GM20431 (cell line): ENCODE measurements around the gene L3MBTL4.
"Not testable (repeated sequence)": the region's sequence is repeated elsewhere in the genome, so short reads cannot be mapped to it uniquely, and the experiment has no call there.

Experiments used
- in situ Hi-C: fragments of 300-500 bp; cut with MseI, MboI; formaldehyde crosslinking; loops from one replicate; pipeline ENCODE4 v1.15.0; 2020; ENCODE audit warnings: low sequenced_read_pairs; ENCODE audit not compliant: unreplicated experiment

Gene L3MBTL4

GRCh38 chr18:6207941-6208340 is 206.8 kb downstream of the L3MBTL4 start:
- in situ Hi-C loops: no loop called here

- in situ Hi-C loops: no loop called here
Observed at GRCh38 chr18:6207116-6207515, 207.6 kb downstream of the L3MBTL4 start.

GRCh38 chr18:6205706-6206105 is 209.0 kb downstream of the L3MBTL4 start:
- in situ Hi-C loops: no loop called here

- in situ Hi-C loops: no loop called here
Observed at GRCh38 chr18:6204476-6204875, 210.2 kb downstream of the L3MBTL4 start.

DNA sequence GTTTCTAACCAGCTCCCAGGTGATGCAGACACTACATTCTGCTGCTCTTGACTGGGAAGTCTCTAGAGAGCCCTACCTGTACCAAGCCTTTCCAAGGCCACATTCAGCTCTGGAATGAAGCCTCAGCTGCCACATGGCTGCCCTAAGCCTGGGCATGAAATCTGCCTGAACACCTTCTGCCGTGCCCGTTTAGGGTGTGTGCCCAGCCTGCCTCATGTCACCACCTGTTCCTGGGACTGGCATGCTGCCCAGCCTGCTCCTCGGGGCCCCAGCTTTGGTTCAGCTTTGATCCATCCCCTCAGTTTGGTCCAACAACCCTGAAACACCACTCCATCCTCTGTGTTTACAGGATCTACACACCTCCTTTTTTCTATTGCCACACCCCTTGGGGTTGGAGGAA is 210.9 kb downstream of the L3MBTL4 start:
- in situ Hi-C loops: no loop called here

- in situ Hi-C loops: no loop called here
Observed at GRCh38 chr18:6202861-6203260, 211.8 kb downstream of the L3MBTL4 start.

- in situ Hi-C loops: no loop called here
Observed at GRCh38 chr18:6200204-6200774, 214.4 kb downstream of the L3MBTL4 start.

DNA sequence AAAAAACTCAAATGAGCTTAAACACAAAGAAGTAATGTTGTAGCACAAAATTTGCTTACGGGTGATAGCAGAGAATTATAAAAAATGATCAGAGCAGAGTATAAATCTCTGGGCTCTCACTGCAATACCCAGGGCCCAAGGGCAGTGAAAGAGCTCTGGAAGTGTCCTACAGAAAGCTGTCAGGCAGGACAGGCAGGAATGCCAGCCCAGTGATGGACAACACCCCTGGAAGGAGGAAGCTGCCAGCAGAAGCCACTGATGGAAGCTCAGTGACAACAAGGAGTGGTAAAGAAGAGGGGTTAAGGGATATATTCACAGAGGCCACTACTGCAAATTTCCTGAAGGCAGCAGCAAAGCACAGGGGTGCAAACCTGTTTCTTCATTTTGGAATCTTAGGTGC is 214.9 kb downstream of the L3MBTL4 start:
- in situ Hi-C loops: no loop called here

DNA sequence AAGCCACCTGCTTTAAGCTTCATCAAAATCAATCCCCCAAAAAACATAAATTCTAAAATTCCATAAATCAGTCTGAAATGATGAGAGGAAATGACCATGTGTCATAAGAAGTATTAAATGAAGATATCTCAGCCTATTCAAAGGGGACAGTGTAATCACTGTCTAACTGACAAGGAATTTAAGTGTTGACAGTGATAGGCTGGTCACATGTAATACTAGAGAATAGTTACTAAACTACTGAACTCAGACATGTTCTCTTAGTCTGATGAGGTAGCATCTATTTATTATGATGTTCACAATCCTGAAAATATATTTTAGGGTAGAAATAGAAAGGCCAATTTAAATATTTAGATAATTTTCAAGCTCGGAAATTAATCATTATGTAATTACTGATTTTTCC is 216.1 kb downstream of the L3MBTL4 start:
- in situ Hi-C loops: no loop called here

- in situ Hi-C loops: no loop called here
Observed at GRCh38 chr18:6194640-6195039, 220.1 kb downstream of the L3MBTL4 start.

- in situ Hi-C loops: not testable (repeated sequence)
Observed at GRCh38 chr18:6185782-6186181, 228.9 kb downstream of the L3MBTL4 start.

DNA sequence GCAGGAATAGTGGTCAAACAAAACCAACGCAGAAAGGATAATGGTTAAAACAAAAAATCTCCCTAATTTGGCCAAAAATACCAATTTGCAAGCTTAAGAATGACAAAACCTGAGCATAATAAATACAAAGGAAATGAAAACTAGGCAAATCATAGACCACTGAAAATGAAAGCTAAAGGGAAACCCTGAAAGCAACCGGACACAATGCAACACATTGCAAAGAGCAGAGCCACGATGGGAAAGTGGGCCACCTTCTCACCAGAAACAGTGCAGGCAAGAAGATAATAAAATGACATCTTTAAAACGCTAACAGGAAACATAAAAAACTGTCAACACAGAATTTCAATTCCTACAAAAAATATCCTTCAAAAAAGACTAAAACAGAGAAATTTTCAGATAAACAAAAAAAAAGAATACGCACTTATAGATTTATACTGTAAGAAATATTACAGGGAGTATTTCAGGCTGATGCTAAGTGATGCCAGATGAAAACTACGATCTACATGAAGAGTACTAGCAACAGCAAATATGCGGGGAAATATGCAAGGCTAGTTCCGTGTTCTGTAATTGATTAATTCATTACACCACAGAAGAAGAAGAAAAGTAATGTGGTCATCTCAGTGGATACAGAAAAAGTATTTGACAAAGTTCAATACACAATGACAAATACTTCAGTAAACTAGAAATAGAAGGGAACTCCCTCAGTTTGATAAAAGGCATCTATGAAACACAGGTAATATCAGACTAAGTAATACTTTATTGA is 239.5 kb downstream of the L3MBTL4 start:
- in situ Hi-C loops: no loop called here

GRCh38 chr18:6170604-6171003 is 244.1 kb downstream of the L3MBTL4 start:
- in situ Hi-C loops: no loop called here

DNA sequence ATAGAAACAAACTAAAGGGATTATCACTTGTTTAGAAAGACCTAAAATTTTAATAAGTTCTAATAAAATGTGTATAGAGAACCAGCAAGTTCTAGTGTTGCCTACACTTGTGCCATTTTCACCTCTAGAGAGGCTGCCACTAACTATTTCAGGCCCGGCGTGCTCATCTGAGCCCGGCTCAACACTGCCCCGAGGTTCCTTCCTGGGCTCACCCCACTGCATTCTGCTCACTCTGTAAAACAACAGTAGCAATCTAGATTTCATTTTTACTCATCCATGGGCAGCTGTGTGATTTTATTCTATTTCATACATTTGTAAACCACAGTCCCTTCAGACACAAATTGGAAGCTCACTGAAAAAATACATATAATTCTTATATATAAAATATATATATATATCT is 253.2 kb downstream of the L3MBTL4 start:
- in situ Hi-C loops: no loop called here

DNA sequence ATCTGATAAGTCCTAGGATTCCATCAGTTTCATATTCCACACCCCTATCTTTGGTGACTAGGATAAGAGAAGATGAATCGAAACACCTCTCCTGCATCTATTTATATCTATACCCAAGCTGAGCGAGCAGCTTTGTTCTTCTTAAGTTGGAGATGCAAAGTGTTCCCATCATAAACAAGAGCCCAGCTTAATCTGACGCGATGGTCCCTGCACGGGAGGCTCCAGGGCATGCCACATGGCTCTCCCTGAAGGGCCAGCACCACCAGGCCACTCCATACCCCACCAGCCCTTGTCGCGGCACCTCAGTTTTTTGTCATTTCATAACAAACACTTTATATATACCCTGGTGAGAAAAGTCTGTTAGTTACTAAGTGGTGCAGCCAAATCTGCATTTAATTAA is 255.3 kb downstream of the L3MBTL4 start:
- in situ Hi-C loops: no loop called here

DNA sequence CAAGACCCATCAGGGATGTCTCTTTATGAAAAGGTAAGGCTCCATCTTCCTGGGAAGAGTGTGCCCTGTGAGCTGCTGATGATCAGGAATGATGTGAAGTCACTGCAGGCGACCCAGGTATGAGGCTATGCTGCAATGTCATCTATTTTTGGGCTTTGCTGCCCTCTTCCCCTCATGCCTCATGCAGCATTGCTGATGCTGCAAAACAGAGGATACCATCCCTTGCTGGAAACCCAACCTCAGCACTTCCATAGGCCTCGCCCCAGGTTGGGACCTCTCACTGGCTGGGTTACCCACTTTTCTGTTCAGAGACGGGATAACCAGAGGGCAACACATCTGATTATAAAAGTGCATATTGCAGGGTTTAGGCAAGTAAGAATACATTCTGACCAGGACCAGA is 255.8 kb downstream of the L3MBTL4 start:
- in situ Hi-C loops: no loop called here

DNA sequence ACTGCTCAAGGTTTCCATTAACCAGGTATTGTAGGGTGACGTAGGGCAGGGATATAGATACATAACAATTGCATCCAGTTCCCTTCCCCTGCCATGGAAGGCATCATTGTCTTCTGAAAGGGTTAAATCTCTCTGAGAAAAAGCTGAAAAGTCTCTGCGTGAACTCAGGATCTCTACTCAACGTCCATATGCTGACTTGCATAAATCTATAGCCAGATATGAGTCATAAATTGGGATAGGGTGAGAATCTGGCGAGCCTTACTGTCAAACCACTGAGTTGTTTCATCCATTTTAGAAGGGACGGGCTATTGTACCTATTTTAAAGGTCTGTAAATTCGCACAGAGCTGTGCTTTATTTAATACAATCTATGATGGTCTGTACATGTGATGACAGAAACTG is 258.3 kb downstream of the L3MBTL4 start:
- in situ Hi-C loops: no loop called here

GRCh38 chr18:6155707-6156106 is 259.0 kb downstream of the L3MBTL4 start:
- in situ Hi-C loops: no loop called here

- in situ Hi-C loops: no loop called here
Observed at GRCh38 chr18:6150430-6150829, 264.3 kb downstream of the L3MBTL4 start.

- in situ Hi-C loops: no loop called here
Observed at GRCh38 chr18:6146307-6146661, 268.4 kb downstream of the L3MBTL4 start.

DNA sequence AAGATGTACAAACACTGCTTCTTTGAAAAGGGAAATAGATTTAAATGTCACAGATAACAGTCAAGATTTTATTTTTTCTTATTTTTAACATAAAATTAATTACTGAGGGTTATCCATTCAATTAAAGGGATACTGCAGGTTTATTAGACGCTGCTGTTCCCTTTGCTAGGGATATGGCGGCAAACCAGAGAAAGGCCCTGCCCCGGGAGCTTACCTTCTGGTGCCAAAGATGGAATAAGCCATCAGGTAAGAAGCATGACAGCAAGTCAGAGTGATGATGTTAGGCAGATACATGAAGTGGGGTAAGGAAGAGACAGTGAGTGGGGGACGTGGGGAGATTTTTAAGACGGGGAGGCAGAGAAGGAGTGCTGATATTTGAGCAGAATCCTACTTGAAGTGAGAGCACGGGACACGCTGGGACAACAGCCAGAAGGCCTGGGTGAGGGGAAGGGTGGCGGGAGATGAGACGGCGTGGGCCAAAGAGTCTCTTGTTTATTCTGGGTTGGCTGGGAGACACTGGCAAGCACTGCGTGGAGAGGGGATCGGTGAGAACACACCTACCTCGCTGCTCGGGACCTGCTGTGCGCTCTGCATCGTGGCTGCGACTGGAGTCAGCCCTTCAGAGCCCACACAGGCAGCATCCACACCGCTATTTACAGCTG is 268.9 kb downstream of the L3MBTL4 start:
- in situ Hi-C loops: no loop called here

- in situ Hi-C loops: no loop called here
Observed at GRCh38 chr18:6139007-6139406, 275.7 kb downstream of the L3MBTL4 start.
